ENCODE data around the gene ADGRA1.

DNA sequence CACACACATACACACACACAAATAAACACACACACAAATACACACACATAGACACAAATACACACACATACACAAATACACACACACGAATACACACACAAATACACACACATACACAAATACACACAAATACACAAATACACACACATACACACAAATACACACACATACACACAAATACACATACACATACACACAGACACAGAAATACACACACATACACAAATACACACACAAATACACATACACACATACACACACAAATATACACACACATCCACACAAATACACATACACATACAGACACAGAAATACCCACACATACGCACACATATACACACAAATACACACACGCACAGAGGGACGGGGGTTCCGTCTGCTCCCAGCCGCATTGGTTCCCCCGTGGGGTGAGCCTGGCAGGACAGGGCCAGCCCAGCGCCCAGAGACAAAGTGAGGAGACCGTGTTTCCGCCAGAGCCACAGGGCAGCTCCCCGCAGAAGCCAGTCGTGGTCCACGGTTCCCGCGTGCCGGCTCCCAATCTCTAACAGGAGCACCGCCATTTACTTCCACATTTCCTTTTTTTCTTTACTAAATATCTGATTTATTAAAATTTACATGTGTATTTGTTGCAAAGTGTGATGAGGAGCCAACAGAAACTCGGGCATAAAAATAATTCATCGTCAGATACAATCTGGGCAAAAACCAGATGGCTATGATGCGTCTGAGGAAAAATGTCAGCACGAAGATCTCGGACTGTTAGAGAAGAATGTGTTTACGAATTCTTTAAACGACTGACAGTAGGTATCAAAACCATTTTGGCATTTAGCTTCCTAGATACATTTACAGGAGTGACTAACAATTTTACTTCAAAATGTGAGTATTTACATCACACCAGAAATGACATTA lies 69.2 kb downstream of the ADGRA1 start:
- no peak for TF ChIP-seq KDM5A (IDR thresholded peaks at IDR 0.05; ENCODE audit: low read length)
- TF ChIP-seq ZNF274 (IDR thresholded peaks at IDR 0.05; ENCODE audit: borderline replicate concordance, extremely low read depth, low read length) = no peak
- TF ChIP-seq, protein P1, sequence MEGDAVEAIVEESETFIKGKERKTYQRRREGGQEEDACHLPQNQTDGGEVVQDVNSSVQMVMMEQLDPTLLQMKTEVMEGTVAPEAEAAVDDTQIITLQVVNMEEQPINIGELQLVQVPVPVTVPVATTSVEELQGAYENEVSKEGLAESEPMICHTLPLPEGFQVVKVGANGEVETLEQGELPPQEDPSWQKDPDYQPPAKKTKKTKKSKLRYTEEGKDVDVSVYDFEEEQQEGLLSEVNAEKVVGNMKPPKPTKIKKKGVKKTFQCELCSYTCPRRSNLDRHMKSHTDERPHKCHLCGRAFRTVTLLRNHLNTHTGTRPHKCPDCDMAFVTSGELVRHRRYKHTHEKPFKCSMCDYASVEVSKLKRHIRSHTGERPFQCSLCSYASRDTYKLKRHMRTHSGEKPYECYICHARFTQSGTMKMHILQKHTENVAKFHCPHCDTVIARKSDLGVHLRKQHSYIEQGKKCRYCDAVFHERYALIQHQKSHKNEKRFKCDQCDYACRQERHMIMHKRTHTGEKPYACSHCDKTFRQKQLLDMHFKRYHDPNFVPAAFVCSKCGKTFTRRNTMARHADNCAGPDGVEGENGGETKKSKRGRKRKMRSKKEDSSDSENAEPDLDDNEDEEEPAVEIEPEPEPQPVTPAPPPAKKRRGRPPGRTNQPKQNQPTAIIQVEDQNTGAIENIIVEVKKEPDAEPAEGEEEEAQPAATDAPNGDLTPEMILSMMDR (IDR thresholded peaks at IDR 0.05; ENCODE audit: control extremely low read depth in 1 of 3, insufficient read depth in 1 of 3, low read depth in 1 of 3, low read length in 3 of 3) = no peak
- no peak for TF ChIP-seq EZH2 (IDR thresholded peaks at IDR 0.05; ENCODE audit: low read depth, low read length, severe bottlenecking)
- TF ChIP-seq POLR2A (IDR thresholded peaks at IDR 0.05; ENCODE audit: control extremely low read depth in 1 of 2, low read depth in 2 of 2, low read length in 2 of 2) = no peak
- TF ChIP-seq JUN (IDR thresholded peaks at IDR 0.05; ENCODE audit: low read depth, low read length) = no peak
- no peak for TF ChIP-seq EP300 (IDR thresholded peaks at IDR 0.05; ENCODE audit: borderline replicate concordance in 1 of 2, low read depth in 2 of 2, low read length in 2 of 2)
- TF ChIP-seq KDM1A (IDR thresholded peaks at IDR 0.05; ENCODE audit: borderline replicate concordance, low read length) = no peak
- no peak for TF ChIP-seq CEBPB (IDR thresholded peaks at IDR 0.05; ENCODE audit: low read depth, low read length)
- no peak for TF ChIP-seq SIRT6 (IDR thresholded peaks at IDR 0.05; ENCODE audit: low read length)
- no peak for TF ChIP-seq CBX8 (IDR thresholded peaks at IDR 0.05; ENCODE audit: borderline replicate concordance, low read depth, low read length)
- TF ChIP-seq RFX5 (IDR thresholded peaks at IDR 0.05; ENCODE audit: borderline replicate concordance, low read depth, low read length) = no peak
- no peak for TF ChIP-seq SIN3A (conservative IDR thresholded peaks at IDR 0.05 in 1 of 2, IDR thresholded peaks at IDR 0.05 in 1 of 2; ENCODE audit: low read depth in 1 of 2, low read length in 2 of 2)
- TF ChIP-seq POLR2AphosphoS5 (IDR thresholded peaks at IDR 0.05; ENCODE audit: low read depth, low read length) = no peak
